A549 treated with dexamethasone at 1 μM for 4 hours (cell line): ENCODE measurements around the gene MSRB3. TPM values are rescaled to one million over a fixed set of nuclear protein-coding genes. Genes with fewer than 3 reads are reported as not detected.

Experiments used
- total RNA-seq: library from RNA; stranded (reverse); fragments of 200-300 nt; extraction: Qiagen RNA extraction; gene quantifications from 5 replicates; pipeline ENCODE4 v1.2.3, GENCODE V29; 2022

MSRB3 gene
- total RNA-seq = 21.9 to 28.1 TPM (median 24.9 TPM) in 5 replicates

GRCh38 chr12:65278576-65279368 is at the start of gene MSRB3:
TSS of gene MSRB3 (plus strand) at chr12:65278683. CDS start at chr12:65308580, 29,897 bp downstream.

Other genes with a start within 250 kb of the MSRB3 start
- gene WIF1, start 157.4 kb upstream of the MSRB3 start, total RNA-seq = not detected in 5 replicates
- gene LEMD3, start 109.1 kb upstream of the MSRB3 start, total RNA-seq = 8.1 to 13.9 TPM (median 11.6 TPM) in 5 replicates